Keratinocyte (primary cell): Measurements from ENCODE around the gene CCT3. TPM values are rescaled to one million over a fixed set of nuclear protein-coding genes. Genes with fewer than 3 reads are reported as not detected.

Source experiments
- DNase-seq: peaks from one replicate; pipeline ENCODE4 v3.0.0-alpha.2; 2011; ENCODE audit warnings: low read depth, missing footprints, low spot score
- FAIRE-seq: peaks from 2 replicates; lab custom pipeline; 2011; peaks lifted over from hg19 to GRCh38; lab: Jason Lieb, UNC
- H2AFZ ChIP-seq: 2 replicates; pipeline ENCODE4 v1.6.0; 2012; ENCODE audit warnings: low read length, control low read depth, inconsistent platforms; ENCODE audit not compliant: control insufficient read depth
- H3K27ac ChIP-seq: 2 replicates; pipeline ENCODE4 v1.5.1; 2011; ENCODE audit warnings: low read length; ENCODE audit not compliant: control insufficient read depth, insufficient read depth
- H3K27me3 ChIP-seq: 3 replicates; pipeline ENCODE4 v1.6.0; 2011; ENCODE audit warnings: low read length; ENCODE audit not compliant: control insufficient read depth, insufficient read depth; ENCODE audit errors: extremely low read depth
- H3K36me3 ChIP-seq, 2 experiments: 2 replicates in 1 of 2; 3 replicates in 1 of 2; pipeline ENCODE4 v1.5.1; 2011; ENCODE audit warnings: low read length in 2 of 2, mild to moderate bottlenecking in 1 of 2; ENCODE audit not compliant: control insufficient read depth in 2 of 2, insufficient read depth in 2 of 2; ENCODE audit errors: extremely low read depth in 1 of 2
- H3K4me1 ChIP-seq: 3 replicates; pipeline ENCODE4 v1.5.1; 2011; ENCODE audit warnings: low read length; ENCODE audit not compliant: control insufficient read depth, insufficient read depth; ENCODE audit errors: extremely low read depth
- H3K4me2 ChIP-seq: 3 replicates; pipeline ENCODE4 v1.6.0; 2011; ENCODE audit warnings: low read depth, low read length; ENCODE audit not compliant: control insufficient read depth, insufficient read depth; ENCODE audit errors: extremely low read depth
- H3K4me3 ChIP-seq, 3 experiments: fragments of 200-600 bp in 1 of 3; sonication (generic) in 1 of 3; 2 replicates in 2 of 3; 3 replicates in 1 of 3; pipeline ENCODE4 v1.5.1; 2011 to 2016; ENCODE audit warnings: low read length in 3 of 3, mild to moderate bottlenecking in 3 of 3, control low read depth in 2 of 3, inconsistent platforms in 1 of 3, low read depth in 1 of 3, mixed read lengths in 1 of 3, mixed run types in 1 of 3, moderate library complexity in 1 of 3; ENCODE audit not compliant: control insufficient read depth in 2 of 3, insufficient read depth in 2 of 3; ENCODE audit errors: extremely low read depth in 1 of 3
- H3K79me2 ChIP-seq: 2 replicates; pipeline ENCODE4 v1.6.0; 2012; ENCODE audit warnings: low read length; ENCODE audit not compliant: control insufficient read depth, insufficient read depth
- H3K9ac ChIP-seq: 3 replicates; pipeline ENCODE4 v1.6.0; 2011; ENCODE audit warnings: low read length; ENCODE audit not compliant: control insufficient read depth, insufficient read depth; ENCODE audit errors: extremely low read depth
- H3K9me1 ChIP-seq: 3 replicates; pipeline ENCODE4 v1.6.0; 2011; ENCODE audit warnings: low read length; ENCODE audit not compliant: control insufficient read depth, insufficient read depth; ENCODE audit errors: extremely low read depth
- H3K9me3 ChIP-seq: 2 replicates; pipeline ENCODE4 v1.5.1; 2012; ENCODE audit warnings: low read depth, low read length; ENCODE audit not compliant: control insufficient read depth
- H4K20me1 ChIP-seq: 3 replicates; pipeline ENCODE4 v1.6.0; 2011; ENCODE audit warnings: low read length; ENCODE audit not compliant: control insufficient read depth, insufficient read depth; ENCODE audit errors: extremely low read depth
- CTCF ChIP-seq, 3 experiments: IDR thresholded peaks in 1 of 3; conservative IDR thresholded peaks in 1 of 3; optimal IDR thresholded peaks in 1 of 3; 2 replicates in 2 of 3; 3 replicates in 1 of 3; pipeline versions ENCODE3 to v1.5.1; 2011; ENCODE audit warnings: low read length in 3 of 3, mild to moderate bottlenecking in 3 of 3, moderate library complexity in 2 of 3, control low read depth in 1 of 3, inconsistent platforms in 1 of 3; ENCODE audit not compliant: insufficient read depth in 2 of 3; ENCODE audit errors: extremely low read depth in 1 of 3
- EZH2 ChIP-seq: IDR thresholded peaks from one replicate; pipeline ENCODE4 v1.6.1; 2012; ENCODE audit warnings: inconsistent platforms, mild to moderate bottlenecking, low read length, moderate library complexity
- dilution Hi-C: fragments of 300-500 bp; cut with MboI; formaldehyde crosslinking; loops from one replicate; pipeline ENCODE4 v1.7.0; 2020; ENCODE audit warnings: low sequenced_read_pairs; ENCODE audit not compliant: extremely low pct_ligation_motif_present
- polyA plus RNA-seq, 5 experiments: library from polyadenylated mRNA; depleted of rRNA in 3 of 5; stranded (reverse) in 3 of 5; stranded (forward) in 1 of 5; unstranded in 1 of 5; fragments of >200 nt; gene quantifications; 1 replicate in 1 of 5; 2 replicates in 3 of 5; 3 replicates in 1 of 5; pipeline versions ENCODE4 v1.2.1 to v1.2.3, GENCODE V29; 2011 to 2012; ENCODE audit warnings: missing spikeins in 2 of 5, low read depth in 1 of 5, low replicate concordance in 1 of 5

CCT3 gene
- polyA plus RNA-seq, 1 donor (not counting 4 experiments of a cell fraction or from before 2014, with no cell fraction given) = 530 TPM

- H4K20me1 ChIP-seq = no peaks in the 10 kb centered on the region
- FAIRE-seq = no peak
- DNase-seq = no peak
- no peak overlapping the region for H3K4me2 ChIP-seq
- no peak overlapping the region for H2AFZ ChIP-seq
- peaks cover 9% of the 10 kb centered on the region for H3K4me1 ChIP-seq
- H3K36me3 ChIP-seq = peaks cover 3 to 10% of the 10 kb centered on the region in 2 experiments
- no peaks in the 10 kb centered on the region for H3K9me3 ChIP-seq
- H3K79me2 ChIP-seq = no peaks in the 10 kb centered on the region
- no peak for TF ChIP-seq EZH2
- no peak for TF ChIP-seq CTCF (optimal IDR thresholded peaks at IDR 0.05 in 1 of 3, IDR thresholded peaks at IDR 0.05 in 1 of 3, conservative IDR thresholded peaks at IDR 0.05 in 1 of 3; ENCODE audit: extremely low read depth in 1 of 3, insufficient read depth in 2 of 3, low read length in 3 of 3)
- H3K27ac ChIP-seq = no peak overlapping the region
- dilution Hi-C loops = no loop called here
- H3K27me3 ChIP-seq = no peaks in the 10 kb centered on the region
- H3K9me1 ChIP-seq = no peaks in the 10 kb centered on the region
- H3K4me3 ChIP-seq = no peak overlapping the region
- no peak overlapping the region for H3K9ac ChIP-seq
These were observed 34.9 kb downstream of the CCT3 start for GRCh38 chr1:156303241-156303640.

GRCh38 chr1:156298852-156299357 is 39.2 kb downstream of the CCT3 start, which contains the start of gene VHLL:
TSS of gene VHLL (minus strand) at chr1:156299307. CDS start at chr1:156299189, 118 bp downstream.
- H2AFZ ChIP-seq = peak within 1 kb of the TSS; percentile 34
- peaks cover 0 to 3% of the 10 kb centered on the region in 2 experiments for H3K36me3 ChIP-seq
- TF ChIP-seq EZH2 (no peak), CTCF (optimal IDR thresholded peaks at IDR 0.05 in 1 of 3, IDR thresholded peaks at IDR 0.05 in 1 of 3, conservative IDR thresholded peaks at IDR 0.05 in 1 of 3; ENCODE audit: extremely low read depth in 1 of 3, insufficient read depth in 2 of 3, low read length in 3 of 3) (no peak)
- H3K4me1 ChIP-seq = peaks cover 13% of the 10 kb centered on the region
- H3K79me2 ChIP-seq = peaks cover 2% of the 10 kb centered on the region
- no peaks in the 10 kb centered on the region for H3K9me1 ChIP-seq
- no peak within 1 kb of the TSS for H3K27ac ChIP-seq
- no peak for DNase-seq
- H3K4me2 ChIP-seq = no peak within 1 kb of the TSS
- dilution Hi-C loops = no loop called here
- no peak for FAIRE-seq
- no peaks in the 10 kb centered on the region for H4K20me1 ChIP-seq
- H3K27me3 ChIP-seq = no peaks in the 10 kb centered on the region
- H3K9me3 ChIP-seq = no peaks in the 10 kb centered on the region
- no peak within 1 kb of the TSS for H3K9ac ChIP-seq
- no peak within 1 kb of the TSS for H3K4me3 ChIP-seq
